PC-3 (cell line): ENCODE data around the gene HBM. TPM values are rescaled to one million over a fixed set of nuclear protein-coding genes. Genes with fewer than 3 reads are reported as not detected.
"Not testable (repeated sequence)": the region's sequence is repeated elsewhere in the genome, so short reads cannot be mapped to it uniquely, and the experiment has no call there.

ENCODE experiments used
- ATAC-seq: fragments of 200-7000 bp; cut with Tn5 transposase; 2 replicates; pipeline ENCODE4 v1.9.1; 2020; ENCODE audit warnings: mild to moderate bottlenecking, moderate library complexity
- BruUV-seq: library from RNA; stranded (reverse); fragments of 400-500 nt; replicated peaks from 2 replicates; lab custom pipeline; 2021; lab: Mats Ljungman, UMichigan
- CTCF ChIA-PET: fragments of 300-600 bp; sonication (Branson Sonifier 250); formaldehyde crosslinking; loops from one replicate; lab custom pipeline; 2022; ENCODE audit warnings: antibody characterized with exemption; lab: Charles Lee
- POLR2A ChIA-PET: fragments of 300-600 bp; sonication (Branson Sonifier 250); formaldehyde crosslinking; loops from one replicate; lab custom pipeline; 2022; ENCODE audit warnings: antibody characterized with exemption; ENCODE audit not compliant: unreplicated experiment; lab: Charles Lee
- DNase-seq: peaks from one replicate; pipeline ENCODE4 v3.0.0-alpha.2; 2015
- H2AFZ ChIP-seq: fragments of 300-600 bp; sonication (generic); 2 replicates; pipeline ENCODE4 v1.6.0; 2016; ENCODE audit warnings: antibody characterized with exemption, low read length
- H3F3A ChIP-seq: fragments of 300-600 bp; sonication (generic); one replicate; pipeline ENCODE4 v1.6.0; 2017; ENCODE audit warnings: antibody characterized with exemption, low read length, control low read depth, mild to moderate bottlenecking; ENCODE audit not compliant: unreplicated experiment
- H3K27ac ChIP-seq: fragments of 300-600 bp; sonication (generic); 2 replicates; pipeline ENCODE4 v1.5.1; 2016; ENCODE audit warnings: mild to moderate bottlenecking, low read length
- H3K27me3 ChIP-seq: fragments of 300-600 bp; sonication (generic); 2 replicates; pipeline ENCODE4 v1.6.1; 2016; ENCODE audit warnings: low read length, mixed read lengths
- H3K36me3 ChIP-seq: fragments of 300-600 bp; sonication (generic); 2 replicates; pipeline ENCODE4 v1.6.1; 2016; ENCODE audit warnings: low read depth, mixed run types, low read length, mixed read lengths
- H3K4me1 ChIP-seq: fragments of 300-600 bp; sonication (generic); 2 replicates; pipeline ENCODE4 v1.5.1; 2016; ENCODE audit warnings: low read length; ENCODE audit not compliant: insufficient read depth
- H3K4me2 ChIP-seq: fragments of 300-600 bp; sonication (generic); 2 replicates; pipeline ENCODE4 v1.6.0; 2016; ENCODE audit warnings: low read length
- H3K4me3 ChIP-seq: fragments of 300-600 bp; sonication (generic); 2 replicates; pipeline ENCODE4 v1.5.1; 2016; ENCODE audit warnings: mild to moderate bottlenecking, low read length, mixed read lengths
- H3K79me2 ChIP-seq: fragments of 300-600 bp; sonication (generic); 2 replicates; pipeline ENCODE4 v1.6.1; 2017; ENCODE audit warnings: low read length, mixed read lengths
- H3K9ac ChIP-seq: fragments of 300-600 bp; sonication (generic); 2 replicates; pipeline ENCODE4 v1.6.0; 2016; ENCODE audit warnings: mild to moderate bottlenecking, low read length
- H3K9me2 ChIP-seq: fragments of 300-600 bp; sonication (generic); replicated peaks from 2 replicates; pipeline ENCODE4 v1.6.1; 2016; ENCODE audit warnings: mixed run types, low read length, mixed read lengths
- H3K9me3 ChIP-seq: fragments of 300-600 bp; sonication (generic); 2 replicates; pipeline ENCODE4 v1.6.1; 2016; ENCODE audit warnings: low read length, mixed read lengths
- H4K20me1 ChIP-seq: fragments of 300-600 bp; sonication (generic); 2 replicates; pipeline ENCODE4 v1.6.1; 2016; ENCODE audit warnings: low read length, mixed read lengths
- CTCF ChIP-seq: fragments of 300-600 bp; sonication (generic); conservative IDR thresholded peaks from 2 replicates; pipeline ENCODE4 v1.5.1; 2017; ENCODE audit warnings: antibody characterized with exemption, low read depth, mild to moderate bottlenecking, low read length
- EZH2 ChIP-seq: fragments of 300-600 bp; sonication (generic); IDR thresholded peaks from one replicate; pipeline ENCODE4 v1.6.1; 2017; ENCODE audit warnings: antibody characterized with exemption, mild to moderate bottlenecking, low read length; ENCODE audit not compliant: unreplicated experiment
- EZH2phosphoT487 ChIP-seq: fragments of 300-600 bp; sonication (generic); IDR thresholded peaks from 2 replicates; pipeline ENCODE4 v1.6.1; 2018; ENCODE audit warnings: mild to moderate bottlenecking, antibody characterized with exemption, low read length, borderline replicate concordance
- intact Hi-C: fragments of 100-400 bp; cut with micrococcal nuclease; formaldehyde crosslinking; loops from 2 replicates; pipeline ENCODE4 v1.9.0; 2023
- total RNA-seq: library from RNA; depleted of rRNA; stranded (reverse); fragments of >200 nt; gene quantifications from 2 replicates; pipeline ENCODE4 v1.2.3, GENCODE V29; 2014

HBM gene
- total RNA-seq, 1 experiment from 2014 or later = not detected

DNA sequence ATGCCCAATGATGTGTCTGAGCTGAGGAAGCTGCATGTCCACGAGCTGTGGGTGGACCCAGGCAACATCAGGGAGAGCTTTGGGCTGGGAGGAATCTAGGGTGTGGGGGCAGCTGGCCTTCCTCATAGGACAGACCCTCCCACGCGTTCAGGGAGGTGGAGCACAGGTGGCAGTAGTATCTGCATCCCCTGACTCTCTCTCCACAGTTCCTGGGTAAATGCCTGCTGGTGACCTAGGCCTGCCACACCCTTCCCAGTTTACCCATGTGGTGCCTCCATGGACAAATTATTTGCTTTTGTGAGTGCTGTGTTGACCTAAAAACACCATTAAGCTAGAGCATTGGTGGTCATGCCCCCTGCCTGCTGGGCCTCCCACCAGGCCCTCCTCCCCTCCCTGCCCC, 3.2 kb downstream of the HBM start:
- H3K27me3 ChIP-seq = peaks cover 20% of the 10 kb centered on the region
- H3K4me1 ChIP-seq = no peaks in the 10 kb centered on the region
- H4K20me1 ChIP-seq = no peaks in the 10 kb centered on the region
- H3K4me2 ChIP-seq = no peak overlapping the region
- H3K27ac ChIP-seq = no peak overlapping the region
- H3K9me3 ChIP-seq = no peaks in the 10 kb centered on the region
- no TSS peak for BruUV-seq
- H3K9ac ChIP-seq = no peak overlapping the region
- H2AFZ ChIP-seq = no peak overlapping the region
- H3K4me3 ChIP-seq = no peak overlapping the region
- DNase-seq = no peak
- H3F3A ChIP-seq = no peaks in the 10 kb centered on the region
- no peak for ATAC-seq
- H3K79me2 ChIP-seq = no peaks in the 10 kb centered on the region
- TF ChIP-seq EZH2phosphoT487 (no peak), CTCF (no peak), EZH2 (no peak)
- intact Hi-C loops = no loop called here
- H3K36me3 ChIP-seq = no peaks in the 10 kb centered on the region
- POLR2A ChIA-PET = no interaction called here
- H3K9me2 ChIP-seq = no peaks in the 10 kb centered on the region
- CTCF ChIA-PET = no interaction called here

DNA sequence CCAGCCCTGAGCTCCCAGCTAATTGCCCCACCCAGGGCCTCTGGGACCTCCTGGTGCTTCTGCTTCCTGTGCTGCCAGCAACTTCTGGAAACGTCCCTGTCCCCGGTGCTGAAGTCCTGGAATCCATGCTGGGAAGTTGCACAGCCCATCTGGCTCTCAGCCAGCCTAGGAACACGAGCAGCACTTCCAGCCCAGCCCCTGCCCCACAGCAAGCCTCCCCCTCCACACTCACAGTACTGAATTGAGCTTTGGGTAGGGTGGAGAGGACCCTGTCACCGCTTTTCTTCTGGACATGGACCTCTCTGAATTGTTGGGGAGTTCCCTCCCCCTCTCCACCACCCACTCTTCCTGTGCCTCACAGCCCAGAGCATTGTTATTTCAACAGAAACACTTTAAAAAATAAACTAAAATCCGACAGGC, 4.3 kb downstream of the HBM start:
- H3K4me3 ChIP-seq, H3K9me3 ChIP-seq, BruUV-seq, POLR2A ChIA-PET, H3K4me1 ChIP-seq, H3F3A ChIP-seq, ATAC-seq, H3K79me2 ChIP-seq, H3K4me2 ChIP-seq, H3K9ac ChIP-seq, H3K36me3 ChIP-seq, H2AFZ ChIP-seq, intact Hi-C loops, H4K20me1 ChIP-seq, H3K27ac ChIP-seq, H3K9me2 ChIP-seq, DNase-seq, CTCF ChIA-PET: not testable (repeated sequence)
- peaks cover 22% of the 10 kb centered on the region for H3K27me3 ChIP-seq

- Histone ChIP-seq H3K4me3 (no peak overlapping the region), H3K9me3 (no peaks in the 10 kb centered on the region), H3K9ac (no peak overlapping the region), H3K79me2 (no peaks in the 10 kb centered on the region), H3K27ac (no peak overlapping the region), H4K20me1 (no peaks in the 10 kb centered on the region), H3K27me3 (peaks cover 20% of the 10 kb centered on the region), H3K9me2 (no peaks in the 10 kb centered on the region), H3K4me2 (no peak overlapping the region), H3K4me1 (no peaks in the 10 kb centered on the region), H3F3A (no peaks in the 10 kb centered on the region), H3K36me3 (no peaks in the 10 kb centered on the region), H2AFZ (no peak overlapping the region)
- BruUV-seq = no TSS peak
- no peak for ATAC-seq
- intact Hi-C loops = no loop called here
- POLR2A ChIA-PET = no interaction called here
- no peak for DNase-seq
- CTCF ChIA-PET = no interaction called here
- TF ChIP-seq EZH2 (no peak), EZH2phosphoT487 (no peak), CTCF (no peak)
Measured at GRCh38 chr16:170788-171187, 5.0 kb downstream of the HBM start.

DNA sequence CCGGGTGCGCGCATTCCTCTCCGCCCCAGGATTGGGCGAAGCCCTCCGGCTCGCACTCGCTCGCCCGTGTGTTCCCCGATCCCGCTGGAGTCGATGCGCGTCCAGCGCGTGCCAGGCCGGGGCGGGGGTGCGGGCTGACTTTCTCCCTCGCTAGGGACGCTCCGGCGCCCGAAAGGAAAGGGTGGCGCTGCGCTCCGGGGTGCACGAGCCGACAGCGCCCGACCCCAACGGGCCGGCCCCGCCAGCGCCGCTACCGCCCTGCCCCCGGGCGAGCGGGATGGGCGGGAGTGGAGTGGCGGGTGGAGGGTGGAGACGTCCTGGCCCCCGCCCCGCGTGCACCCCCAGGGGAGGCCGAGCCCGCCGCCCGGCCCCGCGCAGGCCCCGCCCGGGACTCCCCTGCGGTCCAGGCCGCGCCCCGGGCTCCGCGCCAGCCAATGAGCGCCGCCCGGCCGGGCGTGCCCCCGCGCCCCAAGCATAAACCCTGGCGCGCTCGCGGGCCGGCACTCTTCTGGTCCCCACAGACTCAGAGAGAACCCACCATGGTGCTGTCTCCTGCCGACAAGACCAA, 6.7 kb downstream of the HBM start, which contains the start of gene HBA2:
Gene HBA2, plus strand, starts transcription at position 503 of the 568 bp plus-strand sequence. Its CDS starts 37 bp downstream, at position 540.
- H3K27ac ChIP-seq, H3K4me1 ChIP-seq, H3K9ac ChIP-seq, H3K27me3 ChIP-seq, H2AFZ ChIP-seq, H3K79me2 ChIP-seq, CTCF ChIA-PET, H3F3A ChIP-seq, H4K20me1 ChIP-seq, H3K9me2 ChIP-seq, ATAC-seq, H3K36me3 ChIP-seq, H3K4me2 ChIP-seq, H3K4me3 ChIP-seq, DNase-seq, POLR2A ChIA-PET, BruUV-seq, H3K9me3 ChIP-seq, intact Hi-C loops: not testable (repeated sequence)

DNA sequence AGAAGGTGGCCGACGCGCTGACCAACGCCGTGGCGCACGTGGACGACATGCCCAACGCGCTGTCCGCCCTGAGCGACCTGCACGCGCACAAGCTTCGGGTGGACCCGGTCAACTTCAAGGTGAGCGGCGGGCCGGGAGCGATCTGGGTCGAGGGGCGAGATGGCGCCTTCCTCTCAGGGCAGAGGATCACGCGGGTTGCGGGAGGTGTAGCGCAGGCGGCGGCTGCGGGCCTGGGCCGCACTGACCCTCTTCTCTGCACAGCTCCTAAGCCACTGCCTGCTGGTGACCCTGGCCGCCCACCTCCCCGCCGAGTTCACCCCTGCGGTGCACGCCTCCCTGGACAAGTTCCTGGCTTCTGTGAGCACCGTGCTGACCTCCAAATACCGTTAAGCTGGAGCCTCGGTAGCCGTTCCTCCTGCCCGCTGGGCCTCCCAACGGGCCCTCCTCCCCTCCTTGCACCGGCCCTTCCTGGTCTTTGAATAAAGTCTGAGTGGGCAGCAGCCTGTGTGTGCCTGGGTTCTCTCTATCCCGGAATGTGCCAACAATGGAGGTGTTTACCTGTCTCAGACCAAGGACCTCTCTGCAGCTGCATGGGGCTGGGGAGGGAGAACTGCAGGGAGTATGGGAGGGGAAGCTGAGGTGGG, 7.6 kb downstream of the HBM start:
- ATAC-seq, POLR2A ChIA-PET, H3K4me1 ChIP-seq, H3K9ac ChIP-seq, H3F3A ChIP-seq, H4K20me1 ChIP-seq, CTCF ChIA-PET, H3K9me3 ChIP-seq, H3K9me2 ChIP-seq, H3K4me2 ChIP-seq, BruUV-seq, H3K27ac ChIP-seq, DNase-seq, H3K4me3 ChIP-seq, intact Hi-C loops, H2AFZ ChIP-seq, H3K36me3 ChIP-seq, H3K79me2 ChIP-seq: not testable (repeated sequence)
- H3K27me3 ChIP-seq = peaks cover 17% of the 10 kb centered on the region
